Ishikawa (cell line): ENCODE data around the gene RPP38.

ENCODE experiments used
- CEBPB ChIP-seq: IDR thresholded peaks from 2 replicates; pipeline ENCODE4 v1.6.1; 2012
- CREB1 ChIP-seq: IDR thresholded peaks from 2 replicates; pipeline ENCODE4 v1.6.1; 2012; ENCODE audit warnings: low read depth
- EGR1 ChIP-seq: IDR thresholded peaks from 2 replicates; pipeline ENCODE4 v1.6.1; 2012
- EP300 ChIP-seq: IDR thresholded peaks from 2 replicates; pipeline ENCODE4 v1.6.1; 2012; ENCODE audit warnings: borderline replicate concordance
- FOXM1 ChIP-seq: IDR thresholded peaks from 2 replicates; pipeline ENCODE4 v1.6.1; 2012; ENCODE audit warnings: low read depth, borderline replicate concordance
- NFIC ChIP-seq: IDR thresholded peaks from 2 replicates; pipeline ENCODE4 v1.6.1; 2012
- RAD21 ChIP-seq: IDR thresholded peaks from 2 replicates; pipeline ENCODE4 v1.6.1; 2012; ENCODE audit warnings: low read depth
- TAF1 ChIP-seq: IDR thresholded peaks from 2 replicates; pipeline ENCODE4 v1.6.1; 2012; ENCODE audit warnings: low read depth, mild to moderate bottlenecking
- TCF12 ChIP-seq: IDR thresholded peaks from 2 replicates; pipeline ENCODE4 v1.6.1; 2012; ENCODE audit warnings: low read depth
- TEAD4 ChIP-seq: IDR thresholded peaks from 2 replicates; pipeline ENCODE4 v1.6.1; 2012
- YY1 ChIP-seq: IDR thresholded peaks from 2 replicates; pipeline ENCODE4 v1.6.1; 2012; ENCODE audit warnings: low read depth
- ZBTB7A ChIP-seq: IDR thresholded peaks from 2 replicates; pipeline ENCODE4 v1.6.1; 2012; ENCODE audit warnings: low read depth
- TF ChIP-seq, protein P1 (sequence below): IDR thresholded peaks from 2 replicates; pipeline ENCODE4 v1.6.1; 2012; ENCODE audit warnings: low read depth, mild to moderate bottlenecking
- TF ChIP-seq, protein P2 (sequence below): IDR thresholded peaks from 2 replicates; pipeline ENCODE4 v1.6.1; 2012
- TF ChIP-seq, protein P3 (sequence below): IDR thresholded peaks from 2 replicates; pipeline ENCODE4 v1.6.1; 2012

Gene RPP38

DNA sequence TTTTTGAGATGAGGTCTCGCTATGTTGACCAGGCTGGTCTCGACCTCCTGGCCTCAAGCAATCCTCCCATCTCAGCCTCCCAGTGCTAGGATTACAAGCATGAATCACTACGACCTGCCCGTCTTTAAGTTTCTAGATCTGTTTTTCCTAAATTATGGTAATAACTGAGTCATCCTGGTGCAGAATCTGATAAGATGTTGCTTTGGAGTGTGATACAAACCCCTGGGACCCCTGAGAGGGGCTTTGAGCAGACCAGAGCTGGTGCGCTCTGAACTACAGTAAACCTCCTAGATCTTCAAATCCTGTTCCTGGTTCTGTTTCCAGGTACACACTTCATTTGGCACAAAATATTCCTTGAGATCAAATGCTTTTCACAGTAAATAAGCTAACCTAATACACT is 34.2 kb downstream of the RPP38 start:
- TF ChIP-seq TEAD4 (no peak), CREB1 (no peak), TAF1 (no peak), FOXM1 (no peak), RAD21 (no peak), EGR1 (no peak), NFIC (no peak), EP300 (no peak)
- TF ChIP-seq, protein P1, sequence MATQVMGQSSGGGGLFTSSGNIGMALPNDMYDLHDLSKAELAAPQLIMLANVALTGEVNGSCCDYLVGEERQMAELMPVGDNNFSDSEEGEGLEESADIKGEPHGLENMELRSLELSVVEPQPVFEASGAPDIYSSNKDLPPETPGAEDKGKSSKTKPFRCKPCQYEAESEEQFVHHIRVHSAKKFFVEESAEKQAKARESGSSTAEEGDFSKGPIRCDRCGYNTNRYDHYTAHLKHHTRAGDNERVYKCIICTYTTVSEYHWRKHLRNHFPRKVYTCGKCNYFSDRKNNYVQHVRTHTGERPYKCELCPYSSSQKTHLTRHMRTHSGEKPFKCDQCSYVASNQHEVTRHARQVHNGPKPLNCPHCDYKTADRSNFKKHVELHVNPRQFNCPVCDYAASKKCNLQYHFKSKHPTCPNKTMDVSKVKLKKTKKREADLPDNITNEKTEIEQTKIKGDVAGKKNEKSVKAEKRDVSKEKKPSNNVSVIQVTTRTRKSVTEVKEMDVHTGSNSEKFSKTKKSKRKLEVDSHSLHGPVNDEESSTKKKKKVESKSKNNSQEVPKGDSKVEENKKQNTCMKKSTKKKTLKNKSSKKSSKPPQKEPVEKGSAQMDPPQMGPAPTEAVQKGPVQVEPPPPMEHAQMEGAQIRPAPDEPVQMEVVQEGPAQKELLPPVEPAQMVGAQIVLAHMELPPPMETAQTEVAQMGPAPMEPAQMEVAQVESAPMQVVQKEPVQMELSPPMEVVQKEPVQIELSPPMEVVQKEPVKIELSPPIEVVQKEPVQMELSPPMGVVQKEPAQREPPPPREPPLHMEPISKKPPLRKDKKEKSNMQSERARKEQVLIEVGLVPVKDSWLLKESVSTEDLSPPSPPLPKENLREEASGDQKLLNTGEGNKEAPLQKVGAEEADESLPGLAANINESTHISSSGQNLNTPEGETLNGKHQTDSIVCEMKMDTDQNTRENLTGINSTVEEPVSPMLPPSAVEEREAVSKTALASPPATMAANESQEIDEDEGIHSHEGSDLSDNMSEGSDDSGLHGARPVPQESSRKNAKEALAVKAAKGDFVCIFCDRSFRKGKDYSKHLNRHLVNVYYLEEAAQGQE = no peak
- TF ChIP-seq, protein P2, sequence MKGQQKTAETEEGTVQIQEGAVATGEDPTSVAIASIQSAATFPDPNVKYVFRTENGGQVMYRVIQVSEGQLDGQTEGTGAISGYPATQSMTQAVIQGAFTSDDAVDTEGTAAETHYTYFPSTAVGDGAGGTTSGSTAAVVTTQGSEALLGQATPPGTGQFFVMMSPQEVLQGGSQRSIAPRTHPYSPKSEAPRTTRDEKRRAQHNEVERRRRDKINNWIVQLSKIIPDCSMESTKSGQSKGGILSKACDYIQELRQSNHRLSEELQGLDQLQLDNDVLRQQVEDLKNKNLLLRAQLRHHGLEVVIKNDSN = no peak
- TF ChIP-seq, protein P3, sequence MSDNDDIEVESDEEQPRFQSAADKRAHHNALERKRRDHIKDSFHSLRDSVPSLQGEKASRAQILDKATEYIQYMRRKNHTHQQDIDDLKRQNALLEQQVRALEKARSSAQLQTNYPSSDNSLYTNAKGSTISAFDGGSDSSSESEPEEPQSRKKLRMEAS = no peak

DNA sequence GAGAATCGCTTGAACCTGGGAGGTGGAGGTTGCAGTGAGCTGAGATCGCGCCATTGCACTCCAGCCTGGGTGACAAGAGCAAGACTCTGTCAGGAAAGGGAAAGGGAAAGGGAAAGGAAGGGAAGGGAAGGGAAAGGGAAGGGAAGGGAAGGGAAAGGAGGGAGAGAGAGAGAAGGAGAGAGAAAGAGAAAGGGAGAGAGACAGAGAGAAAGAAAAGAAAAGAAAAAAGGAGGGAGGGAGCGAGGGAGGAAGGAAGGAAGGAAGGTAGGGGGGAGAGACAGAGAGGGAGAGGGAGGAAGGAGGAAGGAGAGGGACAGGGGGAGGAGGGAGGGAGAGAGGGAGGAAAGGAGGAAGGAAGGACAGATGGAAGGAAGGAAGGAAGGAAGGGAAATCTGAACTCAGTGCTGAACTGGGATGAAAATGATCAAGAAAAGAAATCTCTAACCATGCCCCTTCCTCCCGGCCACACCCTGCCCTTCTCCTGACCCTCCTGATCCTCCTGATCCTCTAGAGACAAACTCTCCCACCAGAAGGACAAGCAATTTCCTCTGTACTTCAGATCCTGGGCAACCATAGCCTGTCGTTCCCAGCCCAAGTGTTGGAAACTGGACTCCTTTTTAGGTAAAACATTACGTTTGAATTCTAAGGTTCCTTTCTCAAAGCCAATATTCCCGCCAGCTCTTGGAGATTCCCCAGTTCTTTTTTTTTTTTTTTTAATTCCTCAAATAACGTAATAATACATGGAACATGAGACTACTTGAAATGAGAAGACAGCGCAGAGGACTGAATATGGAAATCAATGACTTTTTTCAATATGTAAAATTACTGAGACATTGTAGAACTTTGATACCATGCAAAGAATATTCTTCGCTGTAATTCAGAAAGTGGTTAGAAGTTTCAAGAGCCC is 39.2 kb downstream of the RPP38 start:
- no peak for TF ChIP-seq ZBTB7A
- no peak for TF ChIP-seq CEBPB
- TF ChIP-seq TAF1 = no peak
- TF ChIP-seq YY1 = no peak
- TF ChIP-seq TEAD4 = no peak
- TF ChIP-seq, protein P1 = no peak
- TF ChIP-seq EP300 = no peak
- TF ChIP-seq FOXM1 = no peak
- no peak for TF ChIP-seq EGR1
- no peak for TF ChIP-seq TCF12
- no peak for TF ChIP-seq RAD21
- TF ChIP-seq, protein P3 = no peak
- TF ChIP-seq, protein P2 = no peak
- TF ChIP-seq CREB1 = no peak
- TF ChIP-seq NFIC = no peak

DNA sequence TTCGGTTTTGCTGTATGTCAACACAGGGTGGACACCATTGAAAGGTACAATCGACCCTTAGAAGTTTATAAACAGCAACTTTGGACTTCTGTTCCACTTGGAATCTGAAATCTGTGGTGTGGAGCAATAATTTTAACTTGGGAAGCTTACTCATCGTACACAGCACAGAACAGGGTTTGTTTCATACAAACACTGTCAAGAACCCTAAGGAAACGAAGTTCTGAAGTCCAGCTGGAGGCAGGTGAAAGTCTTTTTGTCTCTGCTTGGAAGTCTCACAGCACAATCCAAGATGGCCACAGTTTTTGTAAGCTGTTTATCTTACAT is 39.8 kb downstream of the RPP38 start:
- no peak for TF ChIP-seq CREB1
- TF ChIP-seq FOXM1 = no peak
- no peak for TF ChIP-seq YY1
- no peak for TF ChIP-seq NFIC
- TF ChIP-seq ZBTB7A = no peak

DNA sequence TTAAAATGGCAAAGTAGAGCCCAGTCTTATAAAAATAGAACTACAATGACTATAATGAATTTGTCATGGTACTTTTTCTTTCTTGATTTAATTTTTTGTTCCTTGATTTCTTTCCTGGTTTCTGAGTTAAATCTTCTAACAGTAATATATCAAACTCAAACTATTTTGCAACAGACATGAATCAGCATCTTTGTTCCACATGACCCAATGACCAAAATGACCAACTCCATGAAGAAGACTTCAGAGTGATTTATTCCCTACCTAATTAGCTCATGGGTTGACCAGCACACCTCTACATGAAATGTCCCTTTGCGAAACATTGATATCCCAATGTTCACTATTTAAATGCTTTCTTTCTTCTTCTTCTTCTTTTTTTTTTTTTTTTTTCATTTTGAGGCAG is 40.5 kb downstream of the RPP38 start:
- TF ChIP-seq RAD21 (no peak), TAF1 (no peak), ZBTB7A (no peak)

DNA sequence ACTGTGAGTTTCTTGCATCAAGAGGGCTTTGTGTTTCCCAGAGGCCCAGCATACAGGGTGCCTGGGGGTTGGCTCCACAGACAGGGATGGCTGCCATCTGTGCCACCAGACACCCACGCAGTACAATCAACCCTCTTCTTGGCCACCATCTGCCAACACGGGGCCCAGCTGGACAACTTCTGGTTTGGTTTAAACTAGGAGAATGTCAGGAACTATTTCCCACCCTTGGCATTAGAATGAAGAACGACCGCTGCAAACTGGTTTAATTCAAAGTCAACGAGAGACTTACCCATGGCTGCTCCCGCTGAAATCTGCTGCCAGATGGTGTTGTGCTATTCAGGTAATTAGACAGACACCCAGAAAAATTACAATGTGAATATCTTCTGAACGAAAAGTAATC is 43.5 kb downstream of the RPP38 start:
- TF ChIP-seq ZBTB7A (no peak), CREB1 (no peak)
- TF ChIP-seq, protein P1 = no peak
